GM19238 (cell line): ENCODE data around the gene GLO1.
"Not testable (repeated sequence)": the region's sequence is repeated elsewhere in the genome, so short reads cannot be mapped to it uniquely, and the experiment has no call there.

Experiments used
- DNase-seq: peaks from one replicate; pipeline ENCODE4 v3.0.0; 2011; ENCODE audit warnings: low spot score; ENCODE audit not compliant: insufficient read length

The GLO1 gene

DNA sequence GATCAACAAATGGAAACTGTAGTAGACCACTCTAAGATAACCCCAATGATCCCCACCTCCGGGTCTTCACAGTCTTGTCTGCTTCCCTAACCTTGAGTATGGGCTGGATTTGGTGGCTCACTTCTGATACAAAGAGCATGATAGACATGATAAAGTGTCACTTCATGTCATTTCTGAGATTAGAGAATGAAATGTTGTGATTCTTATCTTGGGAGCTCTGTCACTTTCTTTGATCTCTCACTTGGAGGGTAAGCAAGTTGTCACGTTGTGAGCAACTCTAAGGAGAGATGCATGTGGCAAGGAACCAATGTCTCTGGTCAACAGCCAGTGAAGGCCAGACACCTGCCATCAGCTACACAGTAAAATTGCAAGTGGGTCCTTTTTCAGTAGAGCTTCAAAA, 3.0 kb upstream of the GLO1 start:
- no peak for DNase-seq

GRCh38 chr6:38703949-38704590, 1.1 kb upstream of the GLO1 start:
- DNase-seq, result no peak

- no peak for DNase-seq
These were observed 1.4 kb downstream of the GLO1 start for GRCh38 chr6:38701551-38701950.

DNA sequence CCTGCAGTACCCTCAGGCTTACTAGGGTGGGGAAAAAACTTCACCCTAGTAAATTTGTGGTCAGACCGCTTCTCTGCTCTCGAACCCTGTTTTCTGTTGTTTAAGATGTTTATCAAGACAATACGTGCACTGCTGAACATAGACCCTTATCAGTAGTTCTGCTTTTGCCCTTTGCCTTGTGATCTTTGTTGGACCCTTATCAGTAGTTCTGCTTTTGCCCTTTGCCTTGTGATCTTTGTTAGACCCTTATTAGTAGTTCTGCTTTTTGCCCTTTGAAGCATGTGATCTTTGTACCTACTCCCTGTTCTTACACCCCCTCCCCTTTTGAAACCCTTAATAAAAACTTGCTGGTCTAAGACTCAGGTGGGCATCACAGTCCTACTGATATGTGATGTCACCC, 3.2 kb downstream of the GLO1 start:
- DNase-seq, result not testable (repeated sequence)

- no peak for DNase-seq
These were observed 5.1 kb downstream of the GLO1 start for GRCh38 chr6:38697846-38698245.

GRCh38 chr6:38696345-38696744, 6.6 kb downstream of the GLO1 start:
- no peak for DNase-seq

DNA sequence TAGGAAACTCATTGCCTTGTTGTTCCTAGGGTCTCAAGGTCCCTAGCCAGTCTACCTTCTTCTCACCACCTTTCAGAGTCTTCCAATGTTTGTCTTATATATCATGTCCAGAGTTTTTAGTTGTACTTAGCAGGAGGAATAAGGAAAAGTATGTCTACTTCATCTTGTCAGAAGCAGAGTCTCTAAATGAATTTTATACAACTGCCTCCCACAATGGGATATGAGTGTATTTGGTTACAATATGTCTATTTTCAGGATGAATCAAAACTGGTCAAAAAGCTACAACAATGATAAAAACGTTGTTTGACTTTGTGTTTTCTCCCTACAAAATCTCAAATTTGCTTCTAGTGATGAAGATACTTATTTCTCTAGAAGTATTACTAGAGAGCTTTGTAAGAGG, 7.0 kb downstream of the GLO1 start:
- no peak for DNase-seq

GRCh38 chr6:38695227-38695900, 7.6 kb downstream of the GLO1 start:
- DNase-seq, result no peak

- DNase-seq, result peak; percentile 19
These were observed 14.3 kb downstream of the GLO1 start for GRCh38 chr6:38688579-38689087.

DNA sequence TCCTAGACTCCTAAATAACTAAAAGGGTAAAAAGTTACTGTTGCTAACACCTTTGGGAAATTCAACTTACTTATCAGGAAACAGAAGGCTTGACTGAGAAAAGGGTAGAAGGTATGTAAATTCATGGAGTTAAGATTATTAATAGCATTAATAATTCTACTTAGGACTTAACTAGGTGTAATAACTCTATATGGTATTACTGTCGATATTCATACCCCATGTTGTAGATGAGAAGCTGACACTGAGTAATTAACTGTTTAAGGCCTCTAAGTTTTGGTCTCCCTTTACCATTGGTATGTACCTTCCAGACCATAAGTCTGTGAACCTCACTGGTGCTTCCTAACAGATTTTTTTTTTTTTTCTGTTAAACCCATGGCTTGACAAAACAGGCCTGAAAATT, 15.4 kb downstream of the GLO1 start:
- DNase-seq, result no peak

GRCh38 chr6:38687043-38687353, 15.9 kb downstream of the GLO1 start:
- no peak for DNase-seq

DNA sequence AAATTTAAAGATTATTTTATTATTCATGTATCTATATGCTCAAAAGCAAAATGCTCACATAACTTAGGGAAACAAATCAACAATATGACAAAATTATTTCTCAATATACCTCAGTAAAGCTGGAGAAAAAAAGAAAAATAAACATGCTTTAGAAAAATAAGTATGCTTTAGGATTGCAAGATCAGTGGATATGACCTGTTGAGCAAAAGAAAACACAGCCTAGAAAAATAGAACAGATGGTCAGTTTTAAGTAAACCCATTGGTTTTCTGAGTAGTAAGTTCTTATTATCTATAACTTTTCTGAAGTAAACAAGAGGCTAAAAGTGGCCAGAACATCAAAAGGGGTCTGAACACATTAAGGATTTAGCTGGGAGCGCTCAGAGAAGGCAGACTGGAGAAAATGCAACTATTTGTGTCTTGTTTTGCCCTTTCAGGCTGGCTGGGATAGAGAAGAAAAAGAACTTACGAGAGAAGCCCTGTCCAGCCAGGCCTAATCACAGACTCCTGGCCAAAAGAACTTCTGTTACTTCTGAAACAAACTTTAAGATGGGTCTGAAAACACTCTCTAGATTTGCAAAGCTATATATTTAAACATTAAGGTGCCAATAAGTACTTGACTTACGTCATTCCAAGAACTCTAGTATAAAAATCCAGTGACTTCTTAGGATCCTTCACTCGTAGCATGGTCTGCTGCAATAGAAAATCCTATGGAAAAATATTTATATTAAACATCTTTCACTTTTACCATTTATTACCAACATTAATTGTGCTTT, 16.5 kb downstream of the GLO1 start:
- no peak for DNase-seq

DNA sequence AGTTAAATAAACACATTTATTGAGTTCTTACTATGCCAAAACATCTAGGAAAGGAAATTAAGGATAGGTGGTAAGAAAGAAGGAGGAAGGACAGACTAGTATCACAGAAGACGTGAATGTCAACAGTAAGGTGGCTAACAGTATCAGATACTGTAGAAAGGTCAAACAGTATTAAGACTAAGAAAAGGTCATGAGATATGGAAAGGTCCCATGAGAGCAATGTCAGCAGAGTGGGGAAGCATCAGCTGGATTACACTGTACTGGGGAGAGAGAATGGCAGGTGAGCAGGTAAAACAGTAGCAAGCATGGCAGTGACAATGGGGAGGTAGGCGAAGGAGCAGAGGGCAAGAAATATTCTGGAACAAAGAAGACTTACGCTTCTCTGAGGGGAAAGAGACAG, 18.0 kb downstream of the GLO1 start:
- DNase-seq, result no peak

GRCh38 chr6:38684237-38684636, 18.7 kb downstream of the GLO1 start:
- no peak for DNase-seq

GRCh38 chr6:38681850-38682249, 21.1 kb downstream of the GLO1 start:
- no peak for DNase-seq

DNA sequence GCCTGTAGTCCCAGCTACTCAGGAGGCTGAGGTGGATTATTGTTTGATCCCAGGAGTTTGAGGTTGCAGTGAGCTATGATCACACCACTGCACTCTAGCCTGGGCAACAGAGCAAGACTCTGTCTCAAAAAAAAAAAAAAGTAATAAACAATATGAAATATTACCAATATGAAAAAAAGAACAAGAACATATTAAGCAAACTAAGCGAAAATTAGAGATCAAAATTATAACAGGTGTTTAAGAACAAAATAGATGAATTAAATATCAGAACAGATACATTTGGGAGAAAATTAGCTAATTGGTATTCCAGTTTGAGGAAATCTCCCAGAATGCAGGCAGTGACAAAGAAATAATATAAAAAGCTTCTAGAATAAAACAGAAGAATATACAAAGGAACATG, 23.3 kb downstream of the GLO1 start:
- DNase-seq, result no peak

- peak; percentile 10 for DNase-seq
These were observed 24.7 kb downstream of the GLO1 start for GRCh38 chr6:38678178-38678760.

DNA sequence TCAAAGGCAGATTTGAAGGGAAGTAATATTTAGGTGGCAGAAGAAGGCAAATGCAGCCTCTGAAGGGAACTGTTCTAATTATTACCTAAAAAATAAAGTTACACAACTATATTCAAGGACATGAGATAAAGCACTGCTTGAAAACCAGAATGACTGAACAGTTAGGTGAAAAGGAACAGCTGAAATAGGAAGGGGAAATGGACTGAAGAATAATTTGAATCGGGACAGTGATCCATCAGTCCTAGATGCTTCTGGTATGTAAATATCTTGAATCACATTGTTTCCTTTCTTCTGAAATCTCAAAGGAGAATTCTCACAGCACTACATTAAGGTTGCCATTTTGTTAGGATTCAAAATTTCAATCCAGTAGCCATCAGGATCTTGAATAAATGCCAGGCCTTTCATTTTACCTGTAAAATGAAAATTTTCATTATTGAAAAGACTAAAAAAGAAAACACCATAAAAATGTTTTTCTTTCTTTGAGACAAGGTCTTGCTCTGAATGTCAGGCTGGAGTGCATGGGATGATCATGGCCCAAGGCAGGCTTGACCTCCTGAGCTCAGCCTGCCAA, 25.9 kb downstream of the GLO1 start:
- DNase-seq, result no peak

- DNase-seq, result no peak
These were observed 26.5 kb downstream of the GLO1 start for GRCh38 chr6:38676236-38676973.

- no peak for DNase-seq
These were observed 29.4 kb downstream of the GLO1 start for GRCh38 chr6:38673397-38674165.
